OCI-LY1 (cell line): ENCODE data around the gene SV2C.

Experiments
- H2AFZ ChIP-seq: fragments of 200-600 bp; sonication (generic), shearing (Covaris generic); 2 replicates; pipeline ENCODE4 v1.6.0; 2014; ENCODE audit warnings: antibody characterized with exemption, mild to moderate bottlenecking, low read length
- H3F3A ChIP-seq: fragments of 200-600 bp; sonication (generic), shearing (Covaris generic); 2 replicates; pipeline ENCODE4 v1.6.0; 2014; ENCODE audit warnings: mild to moderate bottlenecking, antibody characterized with exemption, low read length, moderate library complexity; ENCODE audit not compliant: insufficient read depth
- H3K27ac ChIP-seq: fragments of 200-600 bp; sonication (generic); 2 replicates; pipeline ENCODE4 v1.5.1; 2014; ENCODE audit warnings: low read length, mixed run types, mild to moderate bottlenecking, low read depth; ENCODE audit not compliant: poor library complexity, severe bottlenecking
- H3K27me3 ChIP-seq: fragments of 200-600 bp; sonication (generic); 2 replicates; pipeline ENCODE4 v1.6.0; 2014; ENCODE audit warnings: antibody characterized with exemption, mild to moderate bottlenecking, low read length, moderate library complexity; ENCODE audit not compliant: insufficient read depth
- H3K36me3 ChIP-seq: fragments of 200-600 bp; sonication (generic); 2 replicates; pipeline ENCODE4 v1.6.1; 2014; ENCODE audit warnings: mild to moderate bottlenecking, antibody characterized with exemption, low read length, moderate library complexity, mixed read lengths; ENCODE audit not compliant: insufficient read depth
- H3K4me1 ChIP-seq: fragments of 200-600 bp; sonication (generic); 2 replicates; pipeline ENCODE4 v1.5.1; 2014; ENCODE audit warnings: mild to moderate bottlenecking, low read length, moderate library complexity; ENCODE audit not compliant: insufficient read depth, severe bottlenecking
- H3K4me2 ChIP-seq: fragments of 200-600 bp; sonication (generic), shearing (Covaris generic); 2 replicates; pipeline ENCODE4 v1.6.1; 2014; ENCODE audit warnings: low read length
- H3K4me3 ChIP-seq: fragments of 200-600 bp; sonication (generic); 2 replicates; pipeline ENCODE4 v1.5.1; 2014; ENCODE audit warnings: low read length, low read depth, mild to moderate bottlenecking, mixed read lengths; ENCODE audit not compliant: poor library complexity, severe bottlenecking
- H3K79me2 ChIP-seq: fragments of 200-600 bp; shearing (Covaris generic); 2 replicates; pipeline ENCODE4 v1.6.1; 2016; ENCODE audit warnings: mixed run types, low read length, mixed read lengths; ENCODE audit not compliant: insufficient read depth
- H3K9ac ChIP-seq: fragments of 200-600 bp; sonication (generic), shearing (Covaris generic); 2 replicates; pipeline ENCODE4 v1.6.1; 2014; ENCODE audit warnings: mild to moderate bottlenecking, low read length, mixed read lengths
- H3K9me2 ChIP-seq: fragments of 200-600 bp; sonication (generic), shearing (Covaris generic); 2 replicates; pipeline ENCODE4 v1.6.1; 2014; ENCODE audit warnings: low read depth, mild to moderate bottlenecking, low read length, mixed read lengths
- H3K9me3 ChIP-seq: fragments of 200-600 bp; shearing (Covaris generic); 2 replicates; pipeline ENCODE4 v1.6.1; 2014; ENCODE audit warnings: low read length, mixed read lengths
- H4K20me1 ChIP-seq: fragments of 200-600 bp; sonication (generic), shearing (Covaris generic); 2 replicates; pipeline ENCODE4 v1.6.0; 2016; ENCODE audit warnings: mild to moderate bottlenecking, low read length; ENCODE audit not compliant: insufficient read depth
- EZH2 ChIP-seq: fragments of 200-600 bp; sonication (generic), shearing (Covaris generic); IDR thresholded peaks from 2 replicates; pipeline ENCODE4 v1.8.0; 2017; ENCODE audit warnings: borderline replicate concordance, mixed run types, mild to moderate bottlenecking, antibody characterized with exemption, low read length, moderate library complexity, mixed read lengths
- TF ChIP-seq, protein P1 (sequence below): fragments of 200-600 bp; sonication (generic), shearing (Covaris generic); IDR thresholded peaks from 2 replicates; pipeline ENCODE4 v1.5.1; 2017; ENCODE audit warnings: mild to moderate bottlenecking, antibody characterized with exemption, low read length, moderate library complexity, mixed read lengths

Gene SV2C

GRCh38 chr5:76165029-76165428, 81.8 kb downstream of the SV2C start:
- no peaks in the 10 kb centered on the region for H3F3A ChIP-seq
- no peaks in the 10 kb centered on the region for H3K9me3 ChIP-seq
- no peak overlapping the region for H3K4me2 ChIP-seq
- no peak for TF ChIP-seq EZH2
- TF ChIP-seq, protein P1, sequence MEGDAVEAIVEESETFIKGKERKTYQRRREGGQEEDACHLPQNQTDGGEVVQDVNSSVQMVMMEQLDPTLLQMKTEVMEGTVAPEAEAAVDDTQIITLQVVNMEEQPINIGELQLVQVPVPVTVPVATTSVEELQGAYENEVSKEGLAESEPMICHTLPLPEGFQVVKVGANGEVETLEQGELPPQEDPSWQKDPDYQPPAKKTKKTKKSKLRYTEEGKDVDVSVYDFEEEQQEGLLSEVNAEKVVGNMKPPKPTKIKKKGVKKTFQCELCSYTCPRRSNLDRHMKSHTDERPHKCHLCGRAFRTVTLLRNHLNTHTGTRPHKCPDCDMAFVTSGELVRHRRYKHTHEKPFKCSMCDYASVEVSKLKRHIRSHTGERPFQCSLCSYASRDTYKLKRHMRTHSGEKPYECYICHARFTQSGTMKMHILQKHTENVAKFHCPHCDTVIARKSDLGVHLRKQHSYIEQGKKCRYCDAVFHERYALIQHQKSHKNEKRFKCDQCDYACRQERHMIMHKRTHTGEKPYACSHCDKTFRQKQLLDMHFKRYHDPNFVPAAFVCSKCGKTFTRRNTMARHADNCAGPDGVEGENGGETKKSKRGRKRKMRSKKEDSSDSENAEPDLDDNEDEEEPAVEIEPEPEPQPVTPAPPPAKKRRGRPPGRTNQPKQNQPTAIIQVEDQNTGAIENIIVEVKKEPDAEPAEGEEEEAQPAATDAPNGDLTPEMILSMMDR = no peak
- H2AFZ ChIP-seq = no peak overlapping the region
- no peak overlapping the region for H3K4me3 ChIP-seq
- no peak overlapping the region for H3K9ac ChIP-seq
- H4K20me1 ChIP-seq = no peaks in the 10 kb centered on the region
- no peaks in the 10 kb centered on the region for H3K79me2 ChIP-seq
- no peaks in the 10 kb centered on the region for H3K27me3 ChIP-seq
- H3K27ac ChIP-seq = no peak overlapping the region
- H3K4me1 ChIP-seq = no peaks in the 10 kb centered on the region
- no peaks in the 10 kb centered on the region for H3K9me2 ChIP-seq
- no peaks in the 10 kb centered on the region for H3K36me3 ChIP-seq

DNA sequence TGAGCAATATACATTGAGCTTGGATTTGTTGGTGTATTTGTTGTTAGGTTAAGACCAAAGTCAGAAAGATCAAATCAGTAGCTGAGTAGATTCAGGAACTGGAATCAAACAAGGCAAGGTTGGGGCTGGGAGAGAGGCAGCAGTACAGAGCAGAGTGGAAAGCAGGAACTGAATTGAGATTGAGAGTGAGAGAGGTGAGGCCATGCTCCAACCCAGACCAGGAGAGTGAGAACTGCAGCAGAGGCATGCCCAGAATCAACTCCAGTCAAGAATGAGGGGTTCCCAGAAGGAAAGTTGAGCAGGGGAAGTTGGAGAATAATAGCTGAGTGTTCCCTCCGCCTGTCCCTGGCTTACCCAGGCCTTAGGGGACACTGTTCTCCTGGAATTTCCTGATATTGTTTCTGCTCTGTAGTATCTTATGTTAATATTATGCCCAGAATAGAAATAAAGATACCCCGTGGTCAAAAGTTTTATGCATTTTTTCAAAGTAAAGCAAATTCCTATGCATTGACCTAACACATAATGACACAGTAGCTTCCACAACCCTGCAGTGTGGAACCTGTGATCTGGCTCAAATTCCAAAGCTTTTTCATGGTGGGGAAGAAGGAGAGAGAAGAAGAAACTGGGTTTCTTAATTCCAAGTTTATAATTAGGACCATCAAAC, 82.7 kb downstream of the SV2C start:
- H3K79me2 ChIP-seq = no peaks in the 10 kb centered on the region
- H3K4me1 ChIP-seq = no peaks in the 10 kb centered on the region
- H3K9ac ChIP-seq = no peak overlapping the region
- no peaks in the 10 kb centered on the region for H4K20me1 ChIP-seq
- no peak for TF ChIP-seq EZH2
- TF ChIP-seq, protein P1 = no peak
- H3K9me3 ChIP-seq = no peaks in the 10 kb centered on the region
- H2AFZ ChIP-seq = no peak overlapping the region
- no peaks in the 10 kb centered on the region for H3F3A ChIP-seq
- no peaks in the 10 kb centered on the region for H3K9me2 ChIP-seq
- no peak overlapping the region for H3K27ac ChIP-seq
- H3K4me2 ChIP-seq = no peak overlapping the region
- H3K4me3 ChIP-seq = no peak overlapping the region
- H3K27me3 ChIP-seq = no peaks in the 10 kb centered on the region
- no peaks in the 10 kb centered on the region for H3K36me3 ChIP-seq

- Histone ChIP-seq H3F3A (no peaks in the 10 kb centered on the region), H3K79me2 (no peaks in the 10 kb centered on the region), H3K27ac (no peak overlapping the region), H3K4me1 (no peaks in the 10 kb centered on the region), H3K36me3 (no peaks in the 10 kb centered on the region), H2AFZ (no peak overlapping the region), H3K9ac (no peak overlapping the region), H3K9me3 (no peaks in the 10 kb centered on the region), H3K9me2 (no peaks in the 10 kb centered on the region), H3K4me3 (no peak overlapping the region), H3K27me3 (no peaks in the 10 kb centered on the region), H3K4me2 (no peak overlapping the region), H4K20me1 (no peaks in the 10 kb centered on the region)
- TF ChIP-seq, protein P1 = no peak
- TF ChIP-seq EZH2 = no peak
Measured at GRCh38 chr5:76166886-76167576, 83.8 kb downstream of the SV2C start.
